H1 (cell line): ENCODE data around the gene ST3GAL2. TPM values are rescaled to one million over a fixed set of nuclear protein-coding genes. Genes with fewer than 3 reads are reported as not detected.

Experiments used
- CTCF ChIA-PET: fragments of 300-600 bp; sonication (Branson Sonifier 250); formaldehyde crosslinking; loops from one replicate; lab custom pipeline; 2021; ENCODE audit not compliant: partially characterized antibody; lab: Charles Lee
- POLR2A ChIA-PET: fragments of 300-600 bp; sonication (Branson Sonifier 250); formaldehyde crosslinking; loops from one replicate; lab custom pipeline; 2021; ENCODE audit warnings: inconsistent platforms; ENCODE audit not compliant: partially characterized antibody; lab: Charles Lee
- DNase-seq, 2 experiments: peaks; one replicate each; pipeline versions ENCODE4 v3.0.0 to v3.0.0-alpha.2; 2010 to 2022; ENCODE audit warnings: low spot score in 2 of 2, low read depth in 1 of 2, mixed read lengths in 1 of 2
- FAIRE-seq: peaks from 2 replicates; lab custom pipeline; 2011; peaks lifted over from hg19 to GRCh38; lab: Jason Lieb, UNC
- H2AFZ ChIP-seq: 2 replicates; pipeline ENCODE4 v1.8.1; 2012; ENCODE audit warnings: low read length, inconsistent platforms
- H2AK5ac ChIP-seq: 2 replicates; pipeline ENCODE4 v1.6.1; 2013; ENCODE audit warnings: low read depth, low read length
- H2BK120ac ChIP-seq: replicated peaks from 2 replicates; pipeline ENCODE3; 2013; ENCODE audit warnings: low read depth, low read length, inconsistent platforms
- H2BK12ac ChIP-seq: 2 replicates; pipeline ENCODE4 v1.6.1; 2013; ENCODE audit warnings: low read depth, low read length
- H2BK15ac ChIP-seq: 2 replicates; pipeline ENCODE4 v1.6.1; 2013; ENCODE audit warnings: low read length
- H2BK20ac ChIP-seq: 2 replicates; pipeline ENCODE4 v1.6.1; 2013; ENCODE audit warnings: low read length
- H2BK5ac ChIP-seq: 2 replicates; pipeline ENCODE4 v1.6.1; 2013; ENCODE audit warnings: low read depth, low read length
- H3K14ac ChIP-seq: 2 replicates; pipeline ENCODE4 v1.6.1; 2013; ENCODE audit warnings: inconsistent platforms; ENCODE audit not compliant: insufficient read length
- H3K18ac ChIP-seq: 2 replicates; pipeline ENCODE4 v1.6.1; 2013; ENCODE audit warnings: low read length; ENCODE audit errors: extremely low read depth
- H3K23ac ChIP-seq: 2 replicates; pipeline ENCODE4 v1.6.1; 2013; ENCODE audit warnings: inconsistent platforms; ENCODE audit not compliant: insufficient read length
- H3K23me2 ChIP-seq: 2 replicates; pipeline ENCODE4 v1.6.1; 2013; ENCODE audit warnings: low read depth, low read length
- H3K27ac ChIP-seq: 2 replicates; pipeline ENCODE4 v1.6.1; 2011; ENCODE audit warnings: low read depth, low read length, inconsistent platforms
- H3K27me3 ChIP-seq, 4 experiments: replicated peaks in 1 of 4; 1 replicate in 1 of 4; 2 replicates in 3 of 4; pipeline versions ENCODE4 v1.6.1 to v1.8.1; 2011 to 2013; ENCODE audit warnings: low read length in 3 of 4, mild to moderate bottlenecking in 3 of 4, inconsistent platforms in 2 of 4, mixed read lengths in 2 of 4, moderate library complexity in 1 of 4; ENCODE audit not compliant: control insufficient read depth in 3 of 4, insufficient read depth in 3 of 4; ENCODE audit errors: extremely low read depth in 1 of 4
- H3K36me3 ChIP-seq, 4 experiments: 2 replicates each; pipeline versions ENCODE4 v1.6.1 to v1.8.1; 2011 to 2013; ENCODE audit warnings: mild to moderate bottlenecking in 4 of 4, low read length in 3 of 4, moderate library complexity in 2 of 4, control low read depth in 1 of 4, inconsistent platforms in 1 of 4; ENCODE audit not compliant: insufficient read depth in 4 of 4, control insufficient read depth in 2 of 4
- H3K4ac ChIP-seq: replicated peaks from 2 replicates; pipeline ENCODE3; 2013; ENCODE audit warnings: low read length, low read depth, mixed read lengths, inconsistent platforms; ENCODE audit not compliant: insufficient read length
- H3K4me1 ChIP-seq, 4 experiments: replicated peaks in 1 of 4; 1 replicate in 1 of 4; 2 replicates in 3 of 4; pipeline versions ENCODE4 v1.6.1 to v1.8.1; 2011 to 2013; ENCODE audit warnings: low read length in 3 of 4, inconsistent platforms in 2 of 4, mixed read lengths in 1 of 4; ENCODE audit not compliant: insufficient read depth in 4 of 4, control insufficient read depth in 3 of 4
- H3K4me2 ChIP-seq, 2 experiments: 2 replicates each; pipeline versions ENCODE4 v1.6.1 to v1.8.1; 2011 to 2013; ENCODE audit warnings: low read depth in 2 of 2, low read length in 2 of 2, control low read depth in 1 of 2, inconsistent platforms in 1 of 2, mild to moderate bottlenecking in 1 of 2; ENCODE audit not compliant: insufficient read depth in 1 of 2
- H3K4me3 ChIP-seq, 4 experiments: fragments of 200-600, 300-600 bp in 1 of 4; sonication (generic), shearing (Covaris generic), sonication (Bioruptor Twin) in 1 of 4; 2 replicates each; pipeline versions ENCODE4 v1.5.1 to v1.8.1; 2011 to 2016; ENCODE audit warnings: low read length in 4 of 4, low read depth in 3 of 4, control low read depth in 2 of 4, inconsistent platforms in 2 of 4, mild to moderate bottlenecking in 2 of 4, mixed read lengths in 1 of 4, moderate library complexity in 1 of 4; ENCODE audit not compliant: insufficient read depth in 2 of 4; ENCODE audit errors: extremely low read depth in 1 of 4
- H3K56ac ChIP-seq: replicated peaks from 2 replicates; pipeline ENCODE3; 2013; ENCODE audit warnings: low read depth, mild to moderate bottlenecking, mixed read lengths, low read length, inconsistent platforms; ENCODE audit not compliant: insufficient read length
- H3K79me1 ChIP-seq: 2 replicates; pipeline ENCODE4 v1.6.1; 2013; ENCODE audit warnings: low read depth, low read length, control low read depth
- H3K79me2 ChIP-seq, 2 experiments: 2 replicates each; pipeline versions ENCODE4 v1.6.1 to v1.8.1; 2012 to 2013; ENCODE audit warnings: low read length in 2 of 2, mild to moderate bottlenecking in 2 of 2, inconsistent platforms in 1 of 2; ENCODE audit not compliant: insufficient read depth in 2 of 2, control insufficient read depth in 1 of 2
- H3K9ac ChIP-seq, 4 experiments: replicated peaks in 1 of 4; 1 replicate in 1 of 4; 2 replicates in 3 of 4; pipeline versions ENCODE4 v1.6.1 to v1.8.1; 2011 to 2013; ENCODE audit warnings: low read depth in 3 of 4, low read length in 3 of 4, control low read depth in 2 of 4, mild to moderate bottlenecking in 2 of 4, moderate library complexity in 2 of 4, inconsistent platforms in 1 of 4; ENCODE audit errors: extremely low read depth in 1 of 4
- H3K9me3 ChIP-seq, 2 experiments: 2 replicates each; pipeline versions ENCODE4 v1.6.1 to v1.8.1; 2012 to 2013; ENCODE audit warnings: mild to moderate bottlenecking in 2 of 2, moderate library complexity in 2 of 2, control low read depth in 1 of 2, inconsistent platforms in 1 of 2, low read depth in 1 of 2, low read length in 1 of 2, mixed read lengths in 1 of 2; ENCODE audit not compliant: insufficient read depth in 2 of 2
- H4K20me1 ChIP-seq, 2 experiments: replicated peaks in 1 of 2; 2 replicates each; pipeline versions ENCODE3 to v1.8.1; 2011 to 2013; ENCODE audit warnings: inconsistent platforms in 2 of 2, low read length in 2 of 2, mild to moderate bottlenecking in 1 of 2; ENCODE audit not compliant: insufficient read depth in 2 of 2, control insufficient read depth in 1 of 2
- H4K5ac ChIP-seq: 2 replicates; pipeline ENCODE4 v1.6.1; 2013; ENCODE audit warnings: low read length, low read depth, mixed read lengths, inconsistent platforms; ENCODE audit not compliant: insufficient read length
- H4K8ac ChIP-seq: 2 replicates; pipeline ENCODE4 v1.8.0; 2013; ENCODE audit warnings: mild to moderate bottlenecking, moderate library complexity, low read length, inconsistent platforms; ENCODE audit not compliant: insufficient read depth; ENCODE audit errors: extremely low read depth
- H4K91ac ChIP-seq: replicated peaks from 2 replicates; pipeline ENCODE3; 2013; ENCODE audit warnings: low read length, mixed read lengths, inconsistent platforms; ENCODE audit not compliant: insufficient read length
- ASH2L ChIP-seq: fragments of 200-600, 300-600 bp; sonication (generic); IDR thresholded peaks from one replicate; pipeline ENCODE4 v1.7.1; 2017; ENCODE audit warnings: low read length
- CBX5 ChIP-seq: fragments of 300-800, 300-1000 bp; sonication (generic); IDR thresholded peaks from 2 replicates; pipeline ENCODE4 v1.7.1; 2016; ENCODE audit warnings: antibody characterized with exemption, low read length, low read depth
- KDM1A ChIP-seq: fragments of 200-600, 300-600 bp; sonication (generic); IDR thresholded peaks from 2 replicates; pipeline ENCODE4 v1.7.1; 2016; ENCODE audit warnings: mild to moderate bottlenecking, low read length, borderline replicate concordance
- SIN3A ChIP-seq, 2 experiments: IDR thresholded peaks in 1 of 2; conservative IDR thresholded peaks in 1 of 2; 2 replicates each; pipeline ENCODE4 v1.6.1; 2011 to 2012; ENCODE audit warnings: low read length in 2 of 2, improper control_type of control experiment in 1 of 2, low read depth in 1 of 2, mild to moderate bottlenecking in 1 of 2
- SIX5 ChIP-seq: IDR thresholded peaks from 2 replicates; pipeline ENCODE4 v1.6.1; 2011; ENCODE audit warnings: mild to moderate bottlenecking, low read depth, low read length
- SRF ChIP-seq: IDR thresholded peaks from 2 replicates; pipeline ENCODE4 v1.6.1; 2011; ENCODE audit warnings: mild to moderate bottlenecking, low read depth, low read length, moderate library complexity
- TAF1 ChIP-seq: IDR thresholded peaks from 2 replicates; pipeline ENCODE4 v1.6.1; 2011; ENCODE audit warnings: mild to moderate bottlenecking, low read depth, low read length
- WGBS, 2 experiments: shearing (Covaris generic) in 1 of 2; methylation state at CpG; one replicate each; pipeline versions ENCODE4 v1.1.6 to v1.1.7; 2013 to 2015; ENCODE audit warnings: low lambda C conversion rate in 2 of 2, mixed read lengths in 2 of 2, inconsistent platforms in 1 of 2, low coverage in 1 of 2, missing lambda C conversion rate in 1 of 2; ENCODE audit not compliant: insufficient replicate concordance in 2 of 2, insufficient coverage in 1 of 2, insufficient read length in 1 of 2; ENCODE audit errors: extremely low coverage in 1 of 2, missing lambda C conversion rate in 1 of 2; 5-methylcytosine and 5-hydroxymethylcytosine counted together
- polyA plus RNA-seq, 7 experiments: library from polyadenylated mRNA; depleted of rRNA in 3 of 7; stranded (reverse) in 5 of 7; unstranded in 2 of 7; fragments of >200 nt in 5 of 7; fragments of 200-250 nt in 2 of 7; gene quantifications; 1 replicate in 5 of 7; 2 replicates in 1 of 7; 4 replicates in 1 of 7; pipeline versions ENCODE4 v1.2.1 to v1.2.3, GENCODE V29; 2011 to 2013; ENCODE audit warnings: missing spikeins in 2 of 7, mixed read lengths in 2 of 7
- total RNA-seq: library from RNA; stranded (reverse); fragmentation: NEBNext Ultra II Directional; extraction: Animal tissue kit (Norgen Biotek cat#: 25700); gene quantifications from 2 replicates; pipeline ENCODE4 v1.2.1, GENCODE V29; 2021
- TF ChIP-seq, protein P1 (sequence below), 3 experiments: IDR thresholded peaks; 1 replicate in 2 of 3; 2 replicates in 1 of 3; pipeline versions ENCODE4 v1.5.1 to v1.6.1; 2011; ENCODE audit warnings: low read length in 3 of 3, mild to moderate bottlenecking in 3 of 3, inconsistent platforms in 2 of 3, low read depth in 1 of 3, moderate library complexity in 1 of 3; ENCODE audit not compliant: insufficient read depth in 1 of 3; ENCODE audit errors: control extremely low read depth in 1 of 3
- TF ChIP-seq, protein P2 (sequence below): IDR thresholded peaks from 2 replicates; pipeline ENCODE4 v1.6.1; 2012; ENCODE audit warnings: inconsistent platforms

ST3GAL2 gene
- total and polyA plus RNA-seq, 2 of the 8 experiments (the other 6 are each of a cell fraction or from before 2014, with no cell fraction given) = 14.4 to 39.7 TPM

- ChIA-PET CTCF (interaction anchor here (0.5 to 13.3 kb wide), 14 partner anchors 11 to 129 kb away, joined by 3 to 180 read pairs (median 4); no protein-coding TSS in a partner anchor), POLR2A (interaction anchor here (5.8 kb wide), 1 partner anchor 14 kb away, joined by 37 read pairs; no protein-coding TSS in a partner anchor)
- Histone ChIP-seq H3K18ac (no peak overlapping the region), H3K9ac (no peak overlapping the region), H2BK15ac (no peak overlapping the region), H3K4me3 (no peak overlapping the region), H3K79me2 (no peaks in the 10 kb centered on the region), H2BK120ac (no peak overlapping the region), H3K27ac (no peak overlapping the region), H3K9me3 (no peaks in the 10 kb centered on the region), H2AFZ (no peak overlapping the region), H3K14ac (no peak overlapping the region), H2BK20ac (no peak overlapping the region), H3K36me3 (peaks cover 2 to 11% (median 8%) of the 10 kb centered on the region in 4 experiments; a peak in 7 of 8 replicates), H3K4me1 (peaks cover 0 to 6% (median 0%) of the 10 kb centered on the region in 4 experiments; a peak in 2 of 7 replicates), H2BK12ac (no peak overlapping the region), H2AK5ac (no peak overlapping the region), H4K5ac (no peak overlapping the region), H4K91ac (no peak overlapping the region), H3K79me1 (no peaks in the 10 kb centered on the region; the same call in none of the 2 replicates), H3K27me3 (no peaks in the 10 kb centered on the region), H4K8ac (no peak overlapping the region), H2BK5ac (no peak overlapping the region), H3K23ac (no peak overlapping the region), H3K4me2 (no peak overlapping the region), H3K56ac (no peak overlapping the region), H3K4ac (no peak overlapping the region), H3K23me2 (no peaks in the 10 kb centered on the region), H4K20me1 (peaks cover 0 to 10% of the 10 kb centered on the region in 2 experiments)
- 93% methylated on average over 6 of the region's 6 CpGs; no CpG with 5 or more reads in 1 of the 2 experiments for WGBS, 2 experiments
- no peak for DNase-seq
- FAIRE-seq = no peak
- TF ChIP-seq SRF (no peak), TAF1 (no peak), SIN3A (conservative IDR thresholded peaks at IDR 0.05 in 1 of 2, IDR thresholded peaks at IDR 0.05 in 1 of 2; ENCODE audit: low read depth in 1 of 2, low read length in 2 of 2) (no peak), KDM1A (no peak), SIX5 (no peak), CBX5 (no peak), ASH2L (no peak)
- TF ChIP-seq, protein P1, sequence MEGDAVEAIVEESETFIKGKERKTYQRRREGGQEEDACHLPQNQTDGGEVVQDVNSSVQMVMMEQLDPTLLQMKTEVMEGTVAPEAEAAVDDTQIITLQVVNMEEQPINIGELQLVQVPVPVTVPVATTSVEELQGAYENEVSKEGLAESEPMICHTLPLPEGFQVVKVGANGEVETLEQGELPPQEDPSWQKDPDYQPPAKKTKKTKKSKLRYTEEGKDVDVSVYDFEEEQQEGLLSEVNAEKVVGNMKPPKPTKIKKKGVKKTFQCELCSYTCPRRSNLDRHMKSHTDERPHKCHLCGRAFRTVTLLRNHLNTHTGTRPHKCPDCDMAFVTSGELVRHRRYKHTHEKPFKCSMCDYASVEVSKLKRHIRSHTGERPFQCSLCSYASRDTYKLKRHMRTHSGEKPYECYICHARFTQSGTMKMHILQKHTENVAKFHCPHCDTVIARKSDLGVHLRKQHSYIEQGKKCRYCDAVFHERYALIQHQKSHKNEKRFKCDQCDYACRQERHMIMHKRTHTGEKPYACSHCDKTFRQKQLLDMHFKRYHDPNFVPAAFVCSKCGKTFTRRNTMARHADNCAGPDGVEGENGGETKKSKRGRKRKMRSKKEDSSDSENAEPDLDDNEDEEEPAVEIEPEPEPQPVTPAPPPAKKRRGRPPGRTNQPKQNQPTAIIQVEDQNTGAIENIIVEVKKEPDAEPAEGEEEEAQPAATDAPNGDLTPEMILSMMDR (IDR thresholded peaks at IDR 0.05; ENCODE audit: control extremely low read depth in 1 of 3, insufficient read depth in 1 of 3, low read depth in 1 of 3, low read length in 3 of 3) = no peak
- TF ChIP-seq, protein P2, sequence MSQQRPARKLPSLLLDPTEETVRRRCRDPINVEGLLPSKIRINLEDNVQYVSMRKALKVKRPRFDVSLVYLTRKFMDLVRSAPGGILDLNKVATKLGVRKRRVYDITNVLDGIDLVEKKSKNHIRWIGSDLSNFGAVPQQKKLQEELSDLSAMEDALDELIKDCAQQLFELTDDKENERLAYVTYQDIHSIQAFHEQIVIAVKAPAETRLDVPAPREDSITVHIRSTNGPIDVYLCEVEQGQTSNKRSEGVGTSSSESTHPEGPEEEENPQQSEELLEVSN = no peak
These were observed 42.5 kb downstream of the ST3GAL2 start for GRCh38 chr16:70396246-70396904.
